Middle frontal gyrus (tissue), 1 donor: Measurements from ENCODE around the gene PBXIP1.

ENCODE experiments used
- DNase-seq: peaks from one replicate; pipeline ENCODE4 v3.0.0-alpha.2; 2015; ENCODE audit warnings: low spot score; ENCODE audit errors: extremely low spot score

Gene PBXIP1, protein sequence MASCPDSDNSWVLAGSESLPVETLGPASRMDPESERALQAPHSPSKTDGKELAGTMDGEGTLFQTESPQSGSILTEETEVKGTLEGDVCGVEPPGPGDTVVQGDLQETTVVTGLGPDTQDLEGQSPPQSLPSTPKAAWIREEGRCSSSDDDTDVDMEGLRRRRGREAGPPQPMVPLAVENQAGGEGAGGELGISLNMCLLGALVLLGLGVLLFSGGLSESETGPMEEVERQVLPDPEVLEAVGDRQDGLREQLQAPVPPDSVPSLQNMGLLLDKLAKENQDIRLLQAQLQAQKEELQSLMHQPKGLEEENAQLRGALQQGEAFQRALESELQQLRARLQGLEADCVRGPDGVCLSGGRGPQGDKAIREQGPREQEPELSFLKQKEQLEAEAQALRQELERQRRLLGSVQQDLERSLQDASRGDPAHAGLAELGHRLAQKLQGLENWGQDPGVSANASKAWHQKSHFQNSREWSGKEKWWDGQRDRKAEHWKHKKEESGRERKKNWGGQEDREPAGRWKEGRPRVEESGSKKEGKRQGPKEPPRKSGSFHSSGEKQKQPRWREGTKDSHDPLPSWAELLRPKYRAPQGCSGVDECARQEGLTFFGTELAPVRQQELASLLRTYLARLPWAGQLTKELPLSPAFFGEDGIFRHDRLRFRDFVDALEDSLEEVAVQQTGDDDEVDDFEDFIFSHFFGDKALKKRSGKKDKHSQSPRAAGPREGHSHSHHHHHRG

DNA sequence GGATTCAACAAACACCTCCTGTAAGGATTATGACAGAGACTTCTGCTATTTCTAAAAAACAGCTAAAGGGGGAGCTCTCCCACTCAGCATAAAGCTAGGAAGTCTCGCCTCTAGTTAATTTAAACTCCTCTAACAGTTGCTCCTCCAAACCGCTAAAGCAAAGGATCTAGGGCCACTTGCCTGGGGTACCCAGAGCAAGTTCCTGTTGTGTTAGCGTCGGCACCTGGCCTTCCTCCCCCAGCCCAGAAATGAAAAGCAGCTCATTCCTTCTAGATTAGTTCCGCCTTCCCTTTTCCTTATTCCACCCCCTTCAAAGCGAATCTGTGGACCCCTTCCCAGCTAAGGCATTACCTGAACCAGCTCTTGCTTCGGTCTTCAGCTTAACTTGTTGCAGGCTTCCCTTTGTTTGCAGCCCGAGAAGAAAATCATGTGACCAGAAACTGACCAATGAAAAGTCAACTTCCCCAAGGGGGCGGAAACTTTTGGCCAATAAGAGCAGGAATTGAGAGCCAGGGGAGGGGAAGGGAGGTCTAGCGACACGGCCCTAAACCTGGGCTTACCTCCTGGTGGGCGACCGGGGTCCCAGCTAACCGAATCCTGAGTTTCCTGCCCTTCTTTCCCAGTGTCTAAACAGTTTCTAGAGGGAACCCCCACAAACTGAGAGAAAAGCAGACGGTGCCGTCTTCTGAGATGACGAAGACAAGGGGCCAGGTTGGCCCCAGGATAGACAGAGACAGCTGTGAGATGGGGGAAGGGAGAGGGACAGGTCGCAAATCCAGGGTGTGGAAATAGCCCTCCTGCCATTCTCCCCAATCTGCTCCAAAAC, at the start of gene PBXIP1:
Gene PBXIP1, minus strand, starts transcription at position 382 of the 826 bp plus-strand sequence. CDS start 2,378 bp downstream, outside the sequence.
- peak; percentile 89 for DNase-seq

DNA sequence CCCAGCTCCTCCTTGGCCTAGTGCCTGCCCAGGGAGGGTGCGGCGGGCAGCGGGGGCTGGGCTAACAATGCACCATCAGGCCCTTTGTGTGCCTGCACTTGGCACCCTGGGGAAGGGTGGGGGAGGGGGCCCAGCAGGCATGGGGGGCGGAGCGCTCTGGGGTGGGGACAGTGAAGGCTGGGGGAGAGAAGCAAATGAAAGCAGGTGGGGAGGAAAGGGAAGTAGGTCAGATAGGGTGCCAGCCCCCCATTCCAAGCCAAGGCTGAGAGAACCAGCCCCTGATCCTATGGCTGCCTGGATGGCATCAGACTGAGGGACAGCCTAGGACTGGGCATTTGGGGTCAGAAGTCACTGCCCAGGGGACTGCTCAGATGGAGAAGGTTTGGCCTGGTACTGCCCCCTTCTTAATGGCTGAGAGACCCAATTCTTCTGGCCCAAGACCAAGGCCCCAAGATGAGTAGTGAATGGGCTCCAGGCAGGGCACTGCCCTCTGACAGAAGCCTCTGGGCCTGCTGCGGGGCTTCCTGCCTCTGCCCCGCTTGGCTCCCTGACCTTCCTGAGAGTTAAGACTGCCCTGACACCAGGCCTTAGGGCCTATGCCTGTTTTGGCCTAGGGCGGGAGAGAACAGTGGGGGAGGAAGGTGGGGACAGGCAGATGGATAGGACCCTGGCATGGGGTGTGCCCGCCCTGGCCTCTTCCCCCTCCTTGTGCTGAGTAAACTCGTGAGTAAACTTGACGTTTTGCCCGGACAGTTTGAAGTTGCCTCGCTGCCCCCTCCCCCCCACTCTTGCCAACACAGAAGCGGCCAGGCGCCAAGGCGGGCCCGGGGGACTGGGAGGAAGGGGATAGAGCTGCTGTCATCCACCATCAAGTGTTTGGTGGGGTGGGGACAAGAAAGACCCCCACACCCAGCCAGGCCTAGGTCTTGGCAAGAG, 49.4 kb upstream of the PBXIP1 start:
- DNase-seq, result no peak

DNA sequence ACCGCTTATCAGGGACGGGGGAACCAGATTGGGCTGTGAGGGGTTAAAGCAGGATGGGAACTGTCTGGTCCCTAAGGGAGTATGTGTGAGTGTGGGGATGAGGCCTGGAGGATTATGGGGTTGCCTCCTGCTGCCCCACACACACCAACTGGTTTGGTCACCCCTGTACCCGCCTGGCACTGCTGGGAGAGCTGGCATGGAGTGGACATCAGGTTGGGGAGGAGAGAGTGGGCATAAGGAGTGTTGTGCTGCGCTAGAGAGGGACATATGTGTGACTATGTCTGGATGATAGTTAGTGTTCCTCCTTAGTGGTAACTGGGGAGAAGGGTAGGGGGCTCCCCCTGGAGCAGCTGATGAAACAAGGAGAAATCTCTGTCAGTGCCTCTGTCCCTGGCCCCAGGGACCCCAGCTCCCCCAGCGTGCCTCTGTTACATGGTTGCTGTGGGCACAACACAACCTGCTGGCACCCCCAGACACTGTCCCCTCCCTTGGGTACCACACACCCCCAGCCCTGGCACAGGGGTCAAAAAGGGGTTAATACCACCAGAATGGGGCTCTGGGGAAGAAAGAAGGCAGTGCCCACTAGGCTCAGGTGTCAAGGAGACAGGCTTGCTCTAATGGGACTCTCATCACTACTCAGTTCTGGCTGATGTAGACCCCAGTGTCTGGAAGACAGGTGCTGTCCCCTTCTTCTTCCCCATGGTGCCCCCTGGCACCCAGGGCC, 48.6 kb upstream of the PBXIP1 start:
- DNase-seq, result no peak

DNA sequence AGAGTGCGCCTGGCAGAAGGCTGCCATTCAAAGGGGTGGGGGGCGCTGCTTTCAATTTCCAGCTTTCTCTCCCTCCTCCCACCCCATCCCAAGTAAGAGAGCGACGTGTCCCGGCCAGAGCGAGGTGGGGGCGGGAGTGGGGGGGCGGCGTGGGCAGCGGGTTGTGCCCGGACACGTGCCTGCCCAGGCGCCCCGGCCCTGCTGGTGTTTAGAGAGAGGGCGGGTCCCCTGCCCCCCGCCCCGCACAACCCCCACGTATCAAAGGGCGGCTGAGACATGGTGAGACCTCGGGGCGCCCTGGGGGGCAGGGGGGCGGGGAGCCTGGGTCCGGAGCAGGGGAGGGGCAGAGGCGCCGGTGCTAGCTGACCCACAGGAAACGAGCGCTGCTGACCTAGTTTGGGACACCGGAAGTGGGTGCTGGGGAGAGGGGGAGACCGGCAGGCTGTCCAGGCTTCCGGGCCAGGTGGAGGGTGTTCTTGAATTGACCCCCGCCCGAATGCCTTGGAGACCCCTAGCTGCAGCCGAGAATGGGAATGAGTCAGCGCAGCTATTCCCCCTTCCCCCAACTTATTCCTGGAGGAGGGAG, 48.0 kb upstream of the PBXIP1 start:
- no peak for DNase-seq

DNA sequence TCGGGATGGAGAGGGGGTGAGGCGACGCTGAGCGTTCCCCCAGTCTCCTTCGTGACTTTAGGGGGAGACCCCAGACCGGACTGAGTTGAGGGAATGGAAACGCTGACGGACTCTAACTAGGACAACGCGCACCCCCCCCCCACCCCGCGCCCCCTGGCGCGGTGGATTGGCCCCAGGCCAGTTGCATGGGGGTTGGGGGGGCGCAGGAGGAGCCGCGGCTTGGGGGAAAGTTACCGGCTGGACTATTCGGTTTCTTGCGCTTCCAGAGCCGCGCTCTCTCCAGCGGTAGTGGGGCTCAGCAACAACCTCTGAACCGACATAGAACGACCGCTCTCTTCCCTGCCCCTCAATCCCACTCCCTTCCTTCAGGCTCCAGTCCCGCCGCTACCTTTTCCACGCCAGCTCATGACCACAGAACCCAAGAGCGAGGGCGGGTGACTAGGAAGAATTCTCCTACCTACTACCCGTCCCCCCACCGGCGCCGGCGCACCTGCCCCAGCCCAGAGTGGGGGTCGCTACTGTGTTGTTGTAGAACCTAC, 47.4 kb upstream of the PBXIP1 start:
- no peak for DNase-seq

DNA sequence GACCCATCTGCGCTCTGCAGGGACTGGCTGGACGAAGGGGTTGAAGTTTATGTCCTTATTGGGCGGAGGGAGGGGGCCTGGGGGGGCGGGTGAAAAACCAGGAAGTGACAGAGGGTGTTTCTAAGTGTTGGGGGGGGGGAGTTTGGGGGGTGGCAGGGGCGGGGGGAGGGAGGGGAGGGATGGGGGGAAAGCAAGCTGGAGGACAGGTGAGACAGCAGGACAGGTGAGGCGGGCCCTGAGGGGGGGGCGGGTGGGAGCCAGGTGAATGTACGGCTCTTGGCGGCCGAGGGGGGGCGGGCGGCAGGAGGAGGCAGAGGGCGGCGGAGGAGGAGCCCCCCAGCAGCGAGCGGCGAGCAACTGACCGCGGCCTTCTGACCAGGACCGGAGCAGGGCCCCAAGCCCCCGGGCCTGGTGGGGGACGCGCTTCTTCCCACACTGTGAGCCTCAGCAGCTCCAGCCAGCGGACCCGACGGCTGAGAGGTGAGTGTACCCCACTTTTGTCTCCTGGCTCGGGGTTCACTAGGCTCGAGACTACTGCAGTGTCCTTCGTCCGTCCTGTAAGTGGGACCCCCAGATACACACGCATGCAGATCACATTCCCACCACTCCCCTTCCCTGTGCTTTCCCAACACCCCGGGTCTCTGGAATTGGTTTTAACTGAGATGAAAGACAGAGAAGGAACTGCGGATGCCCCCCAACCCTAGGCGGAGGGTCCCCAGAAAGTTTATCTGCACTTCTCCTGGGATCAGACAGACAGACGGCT, 46.7 kb upstream of the PBXIP1 start, which contains the start of gene ZBTB7B:
Gene ZBTB7B, plus strand, starts transcription at position 339 of the 763 bp plus-strand sequence. CDS start 11,859 bp downstream, outside the sequence.
- no peak for DNase-seq

DNA sequence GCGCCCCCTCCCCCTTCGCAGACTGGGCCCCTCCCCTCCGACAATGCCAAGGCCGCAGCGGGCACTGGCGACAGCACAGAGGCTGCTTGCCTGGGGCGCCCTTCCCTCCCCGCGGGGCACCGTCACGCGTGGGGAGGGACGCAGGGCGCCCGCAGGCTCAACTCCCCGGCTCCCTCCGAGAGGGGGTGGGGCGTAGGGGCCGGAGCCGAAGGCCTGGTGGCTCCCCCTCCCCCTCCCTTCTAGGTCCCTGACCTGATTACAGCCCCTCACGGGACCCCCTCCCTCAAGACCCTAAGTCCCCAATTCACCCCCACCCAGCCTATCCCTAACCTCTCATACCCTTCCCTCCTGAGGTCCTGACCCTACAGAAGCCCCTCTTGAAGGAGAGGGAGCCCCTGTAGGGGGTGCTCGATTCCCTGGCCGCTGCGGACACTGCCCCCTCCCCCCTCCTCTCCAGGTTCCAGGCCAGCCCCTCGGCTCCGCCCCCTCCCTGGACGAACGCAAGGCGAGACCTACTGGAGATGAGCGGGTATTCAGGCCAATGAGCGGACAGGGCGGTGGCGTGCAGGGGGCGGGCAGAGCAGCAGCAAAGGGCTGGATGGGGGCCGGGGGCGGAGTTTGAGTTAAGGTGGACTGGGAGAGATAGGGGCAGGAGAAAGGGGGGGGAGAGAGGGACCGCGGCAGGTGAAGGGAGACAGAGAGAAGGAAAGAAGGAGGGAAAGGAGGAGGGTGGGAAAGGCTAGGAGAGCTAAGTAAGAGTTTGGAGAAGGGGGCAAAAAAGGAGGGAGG, 46.0 kb upstream of the PBXIP1 start:
- peak; percentile 96 for DNase-seq

DNA sequence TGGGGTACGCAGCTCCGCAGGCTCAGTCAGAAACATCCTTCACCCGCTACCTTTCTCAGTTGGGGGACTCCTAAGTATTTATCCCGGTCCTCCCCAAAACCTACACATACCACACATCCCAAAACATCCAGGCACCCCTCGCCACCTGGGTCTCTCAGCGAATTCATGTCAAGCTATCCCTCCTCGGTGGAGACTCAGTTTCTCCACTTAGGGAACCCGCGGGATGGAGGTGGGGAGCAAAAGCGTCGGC, 45.5 kb upstream of the PBXIP1 start:
- no peak for DNase-seq

DNA sequence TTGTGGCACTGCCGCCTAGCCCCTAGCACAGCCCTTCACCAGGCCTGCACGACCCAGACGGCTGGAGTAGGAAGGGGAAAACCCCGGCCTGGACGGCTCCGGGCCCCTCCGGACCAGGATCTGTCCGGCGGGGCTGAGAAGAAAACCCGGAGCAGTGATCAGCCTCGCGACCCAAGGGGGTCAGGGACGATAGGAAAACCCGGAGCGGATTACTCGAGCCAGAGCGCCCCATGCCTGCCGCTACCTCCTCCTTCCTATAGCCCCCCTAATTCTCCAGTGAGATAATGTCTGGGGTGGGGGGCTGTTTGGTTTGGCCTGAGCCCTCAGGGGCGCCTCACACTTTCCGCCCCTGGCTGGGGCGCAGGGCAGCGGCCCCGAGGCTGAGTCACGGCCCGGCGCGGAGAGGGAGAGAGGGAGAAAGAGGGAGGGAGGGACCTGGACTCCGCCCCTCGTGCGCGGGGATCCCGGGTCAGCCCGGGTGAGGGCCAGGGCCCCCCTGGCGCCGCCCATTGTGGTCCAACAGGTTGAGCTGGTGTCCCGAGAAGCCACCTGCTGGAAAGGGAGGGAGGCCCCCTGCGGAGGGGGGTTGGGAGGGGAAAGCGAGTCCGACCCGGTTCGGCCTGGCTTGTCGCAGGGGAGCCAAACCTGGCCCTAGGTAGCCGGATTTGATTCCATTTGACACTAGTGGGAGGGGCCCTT, 45.0 kb upstream of the PBXIP1 start:
- DNase-seq, result peak; percentile 54

DNA sequence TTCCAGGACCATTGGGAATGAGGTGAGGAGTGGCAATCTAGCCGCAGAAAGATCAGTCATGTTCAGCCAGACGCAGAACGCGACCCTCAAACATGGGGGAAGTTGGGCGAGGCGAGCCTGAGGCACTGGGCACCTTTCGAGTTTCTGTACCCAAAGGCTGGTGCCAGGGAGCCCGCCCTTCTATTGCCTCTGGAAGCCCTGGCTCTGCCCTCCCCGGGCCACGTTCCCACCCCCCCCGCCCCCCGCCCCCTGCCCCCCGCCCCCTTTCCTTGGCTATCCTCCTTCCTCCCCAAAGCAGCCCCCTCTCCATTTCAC, 44.5 kb upstream of the PBXIP1 start:
- no peak for DNase-seq

DNA sequence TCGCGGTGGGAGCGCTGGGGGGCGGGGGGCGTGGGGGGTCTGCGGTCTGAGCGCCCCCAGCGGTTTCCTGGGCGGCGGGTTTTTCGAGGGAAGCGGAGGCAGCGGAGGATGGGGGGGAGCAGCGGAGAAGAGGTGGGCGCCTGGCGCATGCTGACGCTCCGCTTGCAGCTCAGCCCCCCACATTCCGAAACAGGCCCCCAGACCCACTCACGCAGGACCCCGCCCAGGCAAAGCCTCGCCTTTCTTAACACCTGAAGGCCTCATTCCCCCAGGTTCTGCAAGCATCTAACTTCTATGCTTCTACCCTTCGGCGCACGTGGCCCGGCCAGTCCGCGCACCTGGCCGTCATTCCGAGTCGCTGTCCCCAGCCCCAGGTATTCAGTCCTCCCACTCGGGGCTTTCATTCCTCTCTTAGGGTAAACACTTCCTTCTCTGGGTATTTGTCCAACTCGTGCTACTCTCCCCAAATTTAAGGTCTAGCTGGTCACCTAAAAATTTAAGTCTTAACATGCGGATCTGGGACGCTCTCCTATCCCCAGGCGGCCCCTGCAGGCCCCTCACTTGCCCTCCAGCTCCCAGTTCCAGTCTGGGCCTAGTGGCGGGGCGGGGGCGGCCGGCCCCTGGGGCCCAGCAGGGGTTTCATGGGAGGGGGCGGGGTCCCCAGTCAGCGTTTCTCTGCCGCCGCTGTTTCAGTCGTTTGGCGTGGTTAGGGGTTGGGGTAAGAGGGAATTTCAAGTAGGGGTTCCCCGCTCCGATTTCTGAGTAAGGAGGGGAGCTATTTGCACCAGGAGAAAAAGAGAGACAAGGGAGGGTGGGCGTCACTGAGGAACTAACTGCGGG, 43.9 kb upstream of the PBXIP1 start:
- no peak for DNase-seq

DNA sequence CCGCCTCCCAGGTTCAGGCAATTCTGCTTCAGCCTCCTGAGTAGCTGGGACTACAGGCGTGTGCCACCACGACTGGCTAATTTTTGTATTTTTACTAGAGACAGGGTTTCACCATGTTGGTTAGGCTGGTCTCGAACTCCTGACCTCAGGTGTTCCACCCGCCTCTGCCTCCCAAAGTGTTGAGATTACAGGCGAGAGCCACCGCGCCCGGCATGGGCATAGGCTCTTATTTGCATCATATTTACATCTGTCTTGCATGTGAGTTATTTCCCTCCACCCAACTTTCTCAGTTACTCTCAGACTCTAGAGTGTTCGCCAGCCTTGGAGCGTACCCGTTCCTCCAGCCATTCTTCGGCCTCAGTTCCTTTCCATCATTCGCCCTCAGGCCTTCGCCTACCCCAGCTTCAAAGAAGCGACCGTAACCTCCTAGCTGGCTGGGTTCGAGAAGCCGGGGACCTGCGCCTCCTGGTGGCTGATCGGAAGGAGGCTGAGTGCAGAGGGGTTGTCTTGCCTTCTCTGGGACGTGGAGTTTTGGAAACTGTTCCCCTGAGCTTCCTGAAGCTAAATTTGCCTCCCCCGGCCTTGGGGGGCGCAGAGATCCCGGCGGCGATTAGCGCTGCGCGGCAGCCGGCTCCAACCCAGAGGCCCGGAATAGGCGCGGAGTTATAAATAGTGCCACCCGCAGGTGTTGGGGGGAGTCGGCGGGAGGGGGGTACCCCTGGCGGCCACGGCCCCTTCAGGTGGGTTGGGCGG, 43.1 kb upstream of the PBXIP1 start:
- DNase-seq, result no peak

DNA sequence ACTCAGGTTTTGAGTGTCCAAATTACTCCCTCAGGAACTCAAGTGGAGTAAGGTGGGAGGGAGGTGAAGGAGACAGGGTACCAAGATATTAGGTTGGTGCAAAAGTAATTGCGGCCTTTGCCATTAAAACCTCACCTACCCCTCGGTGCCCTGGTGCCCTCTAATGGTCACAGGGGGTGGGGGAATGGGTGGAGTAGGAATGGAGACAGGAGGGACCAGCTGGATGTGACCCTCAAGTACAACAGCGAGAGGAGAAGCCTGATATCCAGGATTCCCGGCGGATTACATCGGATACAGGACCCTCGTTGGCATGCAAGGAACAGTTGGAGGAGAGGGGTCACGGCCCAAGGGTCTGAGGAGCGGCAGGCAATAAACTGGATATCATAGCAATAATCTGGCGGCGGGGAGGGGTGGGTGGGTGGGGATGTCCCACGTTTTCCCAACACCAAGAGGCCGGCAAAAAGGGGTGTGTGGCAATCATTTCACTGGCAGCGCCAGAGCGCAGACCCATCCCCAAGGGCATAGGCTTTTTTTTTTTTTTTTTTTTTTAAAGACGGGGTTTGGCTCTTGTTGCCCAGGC, 42.4 kb upstream of the PBXIP1 start:
- DNase-seq, result no peak

DNA sequence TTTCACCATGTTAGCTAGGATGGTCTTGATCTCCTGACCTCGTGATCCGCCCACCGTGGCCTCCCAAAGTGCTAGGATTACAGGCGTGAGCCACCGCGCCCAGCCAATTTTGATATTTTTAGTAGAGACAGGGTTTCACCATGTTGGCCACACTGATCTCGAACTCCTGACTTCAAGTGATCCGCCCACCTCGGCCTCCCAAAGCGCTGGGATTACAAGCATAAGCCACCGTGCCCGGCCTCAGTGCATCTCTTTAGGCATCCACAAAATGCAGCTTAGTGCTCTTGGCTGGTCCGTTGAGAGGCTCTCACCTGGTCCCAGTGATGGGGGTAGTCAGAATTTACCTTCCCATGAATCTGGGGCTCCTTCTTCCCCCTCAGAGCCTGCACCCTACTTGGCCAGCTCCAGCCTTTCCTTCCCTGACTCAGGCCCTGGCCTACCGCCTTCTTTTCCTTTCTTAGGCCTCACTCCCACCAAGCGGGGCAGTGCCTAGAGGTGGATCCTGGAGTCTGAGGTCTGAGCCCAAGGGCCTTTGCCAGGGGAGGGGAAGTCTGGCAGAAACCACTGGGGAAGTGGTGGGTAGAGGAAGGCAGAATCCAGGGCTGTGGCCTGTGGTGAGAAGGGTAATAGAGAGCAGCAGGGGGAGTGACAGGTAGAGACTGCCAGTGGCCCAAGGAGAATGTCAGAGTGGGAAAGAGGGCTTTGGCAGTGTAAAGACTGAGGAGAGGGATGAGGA, 41.2 kb upstream of the PBXIP1 start:
- DNase-seq, result no peak
